Nephron (organoid): ENCODE measurements around the gene STK32C.

Experiments used
- H3K27ac Mint-ChIP-seq, 3 experiments: 2 replicates each; pipeline ENCODE4 v1.8.0; 2020; ENCODE audit warnings: mixed read lengths in 3 of 3, mild to moderate bottlenecking in 2 of 3, moderate library complexity in 1 of 3
- H3K27me3 Mint-ChIP-seq: 2 replicates; pipeline ENCODE4 v1.8.0; 2021; ENCODE audit warnings: low read depth, mild to moderate bottlenecking, moderate library complexity, mixed read lengths
- H3K36me3 Mint-ChIP-seq: 2 replicates; pipeline ENCODE4 v1.8.0; 2020; ENCODE audit warnings: low read depth, mixed read lengths
- H3K4me1 Mint-ChIP-seq: 2 replicates; pipeline ENCODE4 v1.8.0; 2020; ENCODE audit warnings: mixed read lengths
- H3K4me3 Mint-ChIP-seq, 3 experiments: 2 replicates each; pipeline ENCODE4 v1.8.0; 2020; ENCODE audit warnings: mild to moderate bottlenecking in 3 of 3, mixed read lengths in 3 of 3, moderate library complexity in 2 of 3
- H3K9me3 Mint-ChIP-seq: 2 replicates; pipeline ENCODE4 v1.8.0; 2020; ENCODE audit warnings: mixed read lengths
- TF ChIP-seq, protein P1 (sequence below), 3 experiments: fragments of 200-600 bp; sonication (generic); IDR thresholded peaks; one replicate each; pipeline ENCODE4 v1.5.0; 2021; ENCODE audit warnings: antibody characterized with exemption in 3 of 3; ENCODE audit not compliant: unreplicated experiment in 3 of 3

The STK32C gene

DNA sequence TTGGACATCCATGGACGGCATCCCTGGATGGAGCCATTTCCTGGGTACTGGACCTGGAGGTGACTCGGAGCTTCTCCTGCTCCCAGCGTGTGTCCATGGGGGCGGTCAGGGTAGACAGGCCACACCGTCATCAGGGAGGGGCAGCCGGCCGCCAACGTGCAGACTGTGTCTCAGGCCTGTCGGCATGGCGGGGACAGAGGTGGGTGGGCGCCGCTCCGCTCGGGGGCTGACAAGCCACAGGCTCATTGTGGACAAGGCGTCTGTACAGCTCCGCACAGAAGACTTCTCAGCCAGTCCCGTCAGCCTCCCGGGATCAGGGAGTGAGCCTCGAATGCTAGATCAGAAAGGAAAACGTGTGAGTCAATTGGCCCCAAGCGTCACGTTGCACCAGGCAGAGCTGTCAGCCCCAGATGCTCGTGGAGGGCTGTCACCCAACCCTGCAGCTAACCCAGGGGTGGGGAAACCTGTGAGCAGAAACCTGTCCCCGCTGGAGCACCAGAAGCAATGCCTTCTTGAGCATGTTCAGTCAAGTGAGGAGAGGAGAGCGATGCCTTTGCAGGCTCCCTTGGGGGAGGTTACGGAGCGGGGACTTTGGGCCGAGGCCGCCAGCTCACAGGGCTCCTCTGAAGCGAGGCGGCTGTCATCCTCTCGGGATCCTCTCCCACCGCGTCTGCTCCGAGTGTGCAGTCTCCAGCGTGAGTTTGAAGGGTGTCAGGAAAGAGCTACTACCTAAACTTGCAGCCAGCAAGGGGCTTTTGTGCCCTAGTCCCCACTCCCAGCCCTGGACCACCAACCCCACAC is 137.0 kb downstream of the STK32C start:
- TF ChIP-seq, protein P1, sequence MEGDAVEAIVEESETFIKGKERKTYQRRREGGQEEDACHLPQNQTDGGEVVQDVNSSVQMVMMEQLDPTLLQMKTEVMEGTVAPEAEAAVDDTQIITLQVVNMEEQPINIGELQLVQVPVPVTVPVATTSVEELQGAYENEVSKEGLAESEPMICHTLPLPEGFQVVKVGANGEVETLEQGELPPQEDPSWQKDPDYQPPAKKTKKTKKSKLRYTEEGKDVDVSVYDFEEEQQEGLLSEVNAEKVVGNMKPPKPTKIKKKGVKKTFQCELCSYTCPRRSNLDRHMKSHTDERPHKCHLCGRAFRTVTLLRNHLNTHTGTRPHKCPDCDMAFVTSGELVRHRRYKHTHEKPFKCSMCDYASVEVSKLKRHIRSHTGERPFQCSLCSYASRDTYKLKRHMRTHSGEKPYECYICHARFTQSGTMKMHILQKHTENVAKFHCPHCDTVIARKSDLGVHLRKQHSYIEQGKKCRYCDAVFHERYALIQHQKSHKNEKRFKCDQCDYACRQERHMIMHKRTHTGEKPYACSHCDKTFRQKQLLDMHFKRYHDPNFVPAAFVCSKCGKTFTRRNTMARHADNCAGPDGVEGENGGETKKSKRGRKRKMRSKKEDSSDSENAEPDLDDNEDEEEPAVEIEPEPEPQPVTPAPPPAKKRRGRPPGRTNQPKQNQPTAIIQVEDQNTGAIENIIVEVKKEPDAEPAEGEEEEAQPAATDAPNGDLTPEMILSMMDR (IDR thresholded peaks at IDR 0.05; ENCODE audit: unreplicated experiment in 3 of 3), result no peak
- no peak overlapping the region for H3K27ac Mint-ChIP-seq
- H3K4me3 Mint-ChIP-seq, result no peak overlapping the region
- no peaks in the 10 kb centered on the region for H3K36me3 Mint-ChIP-seq
- no peaks in the 10 kb centered on the region for H3K4me1 Mint-ChIP-seq
- peaks cover 54% of the 10 kb centered on the region for H3K27me3 Mint-ChIP-seq
- H3K9me3 Mint-ChIP-seq, result peaks cover 16% of the 10 kb centered on the region

DNA sequence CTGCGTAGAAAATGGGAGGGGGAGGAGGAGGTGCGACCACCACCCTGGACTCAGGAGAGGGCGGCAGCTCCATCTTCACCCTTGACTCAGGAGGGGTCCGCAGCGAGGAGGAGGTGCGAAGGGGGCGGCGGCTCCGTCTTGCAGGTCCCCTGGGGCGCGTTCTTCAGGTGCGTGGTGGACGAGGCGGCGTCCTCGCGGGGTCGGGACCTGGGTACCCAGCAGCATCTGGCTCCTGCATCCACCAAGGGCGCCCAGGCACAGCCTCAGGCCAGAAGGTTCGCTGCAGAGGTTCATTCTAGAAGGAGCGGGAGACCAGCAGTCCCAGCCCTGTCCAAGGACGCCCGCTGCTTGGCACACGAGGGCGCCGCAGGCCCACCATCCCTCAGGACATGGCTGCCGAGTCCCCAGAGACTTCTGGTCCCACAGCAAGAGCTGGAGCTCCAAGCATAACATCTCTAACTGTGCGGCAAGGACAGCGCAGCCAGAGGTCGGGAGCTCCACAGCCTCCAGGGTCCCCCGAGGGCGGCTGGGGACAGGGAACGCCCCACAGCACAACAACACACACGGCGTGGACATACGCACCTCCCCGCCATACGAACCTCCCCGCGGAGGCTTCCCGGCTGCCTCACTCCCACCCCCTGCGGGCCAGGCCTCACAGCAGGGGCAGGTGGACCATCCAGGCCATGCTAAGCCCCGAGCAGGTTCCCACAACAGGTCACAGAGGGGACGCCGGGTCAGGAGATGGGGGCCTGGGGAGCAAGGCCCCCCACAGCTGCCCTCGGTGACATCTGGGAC is 137.8 kb downstream of the STK32C start:
- H3K36me3 Mint-ChIP-seq, result no peaks in the 10 kb centered on the region
- H3K27ac Mint-ChIP-seq, result no peak overlapping the region
- H3K9me3 Mint-ChIP-seq, result peaks cover 11% of the 10 kb centered on the region
- TF ChIP-seq, protein P1 (IDR thresholded peaks at IDR 0.05; ENCODE audit: unreplicated experiment in 3 of 3), result no peak
- H3K27me3 Mint-ChIP-seq, result peaks cover 47% of the 10 kb centered on the region
- H3K4me3 Mint-ChIP-seq, result no peak overlapping the region
- no peaks in the 10 kb centered on the region for H3K4me1 Mint-ChIP-seq

GRCh38 chr10:132169031-132169765 is 138.6 kb downstream of the STK32C start:
- Mint-ChIP-seq H3K27me3 (peaks cover 41% of the 10 kb centered on the region), H3K4me1 (no peaks in the 10 kb centered on the region), H3K4me3 (no peak overlapping the region), H3K36me3 (no peaks in the 10 kb centered on the region), H3K27ac (no peak overlapping the region), H3K9me3 (peaks cover 5% of the 10 kb centered on the region)
- TF ChIP-seq, protein P1 (IDR thresholded peaks at IDR 0.05; ENCODE audit: unreplicated experiment in 3 of 3), result no peak

GRCh38 chr10:132168571-132169030 is 139.1 kb downstream of the STK32C start:
- no peaks in the 10 kb centered on the region for H3K4me1 Mint-ChIP-seq
- no peak overlapping the region for H3K27ac Mint-ChIP-seq
- no peak overlapping the region for H3K4me3 Mint-ChIP-seq
- TF ChIP-seq, protein P1 (IDR thresholded peaks at IDR 0.05; ENCODE audit: unreplicated experiment in 3 of 3), result no peak
- H3K9me3 Mint-ChIP-seq, result peaks cover 5% of the 10 kb centered on the region
- peaks cover 37% of the 10 kb centered on the region for H3K27me3 Mint-ChIP-seq
- H3K36me3 Mint-ChIP-seq, result no peaks in the 10 kb centered on the region

GRCh38 chr10:132167976-132168375 is 139.8 kb downstream of the STK32C start:
- H3K4me3 Mint-ChIP-seq, result no peak overlapping the region
- H3K27ac Mint-ChIP-seq, result no peak overlapping the region
- H3K36me3 Mint-ChIP-seq, result no peaks in the 10 kb centered on the region
- TF ChIP-seq, protein P1 (IDR thresholded peaks at IDR 0.05; ENCODE audit: unreplicated experiment in 3 of 3), result no peak
- no peaks in the 10 kb centered on the region for H3K9me3 Mint-ChIP-seq
- no peaks in the 10 kb centered on the region for H3K4me1 Mint-ChIP-seq
- H3K27me3 Mint-ChIP-seq, result peaks cover 32% of the 10 kb centered on the region
